Measurements from ENCODE around the gene SLC1A3. TPM values are rescaled to one million over a fixed set of nuclear protein-coding genes. Genes with fewer than 3 reads are reported as not detected.

The SLC1A3 gene
- total and polyA plus RNA-seq, 2 of the 4 experiments (the other 2 are of a cell fraction), result 0.27 to 1.3 TPM

GRCh38 chr5:36691226-36691625 lies 84.8 kb downstream of the SLC1A3 start:
- Histone ChIP-seq H3K27ac (ENCODE audit: insufficient read depth, low read length) (no peak overlapping the region), H4K5ac (ENCODE audit: low read depth, low read length) (no peak overlapping the region), H2BK5ac (ENCODE audit: low read depth, low read length, poor library complexity, severe bottlenecking) (no peak overlapping the region), H2AFZ (replicated peaks; ENCODE audit: low read length, poor library complexity) (no peak overlapping the region), H2AK9ac (replicated peaks; ENCODE audit: low read depth, low read length, poor library complexity) (no peak overlapping the region), H4K8ac (ENCODE audit: low read depth in 2 of 2, low read length in 2 of 2) (no peak overlapping the region), H4K91ac (ENCODE audit: insufficient read depth, low read depth, low read length) (no peak overlapping the region), H3K36me3 (ENCODE audit: control insufficient read depth, insufficient read depth, low read length) (no peaks in the 10 kb centered on the region), H4K20me1 (ENCODE audit: insufficient read depth, low read length) (no peaks in the 10 kb centered on the region), H3K14ac (replicated peaks; ENCODE audit: low read depth, low read length) (no peak overlapping the region), H3K18ac (ENCODE audit: low read depth, low read length) (no peak overlapping the region), H3K9me1 (ENCODE audit: insufficient read depth, low read length) (peaks cover 3% of the 10 kb centered on the region; the same call in 1 of the 2 replicates), H3K79me1 (ENCODE audit: low read depth in 1 of 2, low read length in 2 of 2) (no peaks in the 10 kb centered on the region), H3K4me1 (ENCODE audit: control insufficient read depth, insufficient read depth, low read length) (peaks cover 2% of the 10 kb centered on the region; the same call in 1 of the 2 replicates), H2AK5ac (ENCODE audit: low read depth, low read length) (no peak overlapping the region), H3K9me3 (ENCODE audit: control insufficient read depth, insufficient read depth, low read length) (no peaks in the 10 kb centered on the region), H2BK120ac (ENCODE audit: low read depth, low read length) (no peak overlapping the region), H2BK15ac (ENCODE audit: low read depth, low read length) (no peak overlapping the region), H2BK20ac (ENCODE audit: low read depth, low read length) (no peak overlapping the region), H3K4ac (ENCODE audit: low read depth, low read length) (no peak overlapping the region), H3K27me3 (ENCODE audit: control insufficient read depth, insufficient read depth, low read length) (no peaks in the 10 kb centered on the region; the same call in 1 of the 2 replicates), H3K4me3 (ENCODE audit: insufficient read depth, low read depth, low read length) (no peak overlapping the region), H3K23ac (ENCODE audit: low read depth, low read length) (no peak overlapping the region), H3K4me2 (ENCODE audit: low read depth, low read length) (no peak overlapping the region), H3K9ac (ENCODE audit: low read depth, low read length) (no peak overlapping the region), H3K56ac (ENCODE audit: extremely low read depth, insufficient read depth, low read length) (no peak overlapping the region)
- no peak for DNase-seq
- no peak for ATAC-seq (ENCODE audit: low read depth)
- ChIA-PET CTCF (interaction anchor here (1.0 to 1.9 kb wide), 2 partner anchors 186 to 612 kb away, joined by 3 to 5 read pairs; no protein-coding TSS in a partner anchor), POLR2A (ENCODE audit: unreplicated experiment) (no interaction called here)
- intact Hi-C loops (cut with micrococcal nuclease) (loop anchor here (5.0 to 10.0 kb wide), 5 partner anchors 84 to 616 kb away; partner anchors contain the start of genes RANBP3L and SLC1A3), in situ Hi-C loops (cut with MboI; ENCODE audit: low sequenced_read_pairs) (loop anchor here (5.0 to 10.0 kb wide), 3 partner anchors 186 to 426 kb away; no protein-coding TSS in a partner anchor), dilution Hi-C loops (cut with HindIII; ENCODE audit: low sequenced_read_pairs, unreplicated experiment) (no loop called here)
- TF ChIP-seq MAFK (IDR thresholded peaks at IDR 0.05; ENCODE audit: low read depth, low read length) (no peak), CEBPB (IDR thresholded peaks at IDR 0.05; ENCODE audit: low read depth, low read length) (no peak), ELK1 (IDR thresholded peaks at IDR 0.05; ENCODE audit: borderline replicate concordance, low read depth, low read length) (no peak), FOS (IDR thresholded peaks at IDR 0.05; ENCODE audit: low read depth, low read length) (no peak), RFX5 (IDR thresholded peaks at IDR 0.05; ENCODE audit: low read depth, low read length) (no peak), NFE2L2 (IDR thresholded peaks at IDR 0.05; ENCODE audit: low read depth, low read length) (no peak), SMC3 (IDR thresholded peaks at IDR 0.05; ENCODE audit: low read depth, low read length) (no peak), RCOR1 (IDR thresholded peaks at IDR 0.05; ENCODE audit: insufficient replicate concordance, low read length) (no peak), CHD1 (IDR thresholded peaks at IDR 0.05; ENCODE audit: low read depth, low read length) (no peak), MAZ (IDR thresholded peaks at IDR 0.05; ENCODE audit: borderline replicate concordance, low read depth, low read length) (no peak), RAD21 (IDR thresholded peaks at IDR 0.05; ENCODE audit: low read length) (no peak), USF2 (IDR thresholded peaks at IDR 0.05; ENCODE audit: low read depth, low read length) (no peak), BHLHE40 (IDR thresholded peaks at IDR 0.05; ENCODE audit: low read depth, low read length) (no peak), CTCF (conservative IDR thresholded peaks at IDR 0.05; ENCODE audit: low read depth, low read length) (no peak), MXI1 (IDR thresholded peaks at IDR 0.05; ENCODE audit: borderline replicate concordance, low read depth, low read length) (no peak), POLR2A (IDR thresholded peaks at IDR 0.05; ENCODE audit: low read depth, low read length) (no peak)
- BruUV-seq (replicated peaks), result no TSS peak
